HS-27A (cell line): ENCODE results near the gene HOMER3.

Experiments used
- DNase-seq: peaks from one replicate; pipeline ENCODE4 v3.0.0-alpha.2; 2012; ENCODE audit warnings: low read depth, missing footprints

Gene HOMER3

DNA sequence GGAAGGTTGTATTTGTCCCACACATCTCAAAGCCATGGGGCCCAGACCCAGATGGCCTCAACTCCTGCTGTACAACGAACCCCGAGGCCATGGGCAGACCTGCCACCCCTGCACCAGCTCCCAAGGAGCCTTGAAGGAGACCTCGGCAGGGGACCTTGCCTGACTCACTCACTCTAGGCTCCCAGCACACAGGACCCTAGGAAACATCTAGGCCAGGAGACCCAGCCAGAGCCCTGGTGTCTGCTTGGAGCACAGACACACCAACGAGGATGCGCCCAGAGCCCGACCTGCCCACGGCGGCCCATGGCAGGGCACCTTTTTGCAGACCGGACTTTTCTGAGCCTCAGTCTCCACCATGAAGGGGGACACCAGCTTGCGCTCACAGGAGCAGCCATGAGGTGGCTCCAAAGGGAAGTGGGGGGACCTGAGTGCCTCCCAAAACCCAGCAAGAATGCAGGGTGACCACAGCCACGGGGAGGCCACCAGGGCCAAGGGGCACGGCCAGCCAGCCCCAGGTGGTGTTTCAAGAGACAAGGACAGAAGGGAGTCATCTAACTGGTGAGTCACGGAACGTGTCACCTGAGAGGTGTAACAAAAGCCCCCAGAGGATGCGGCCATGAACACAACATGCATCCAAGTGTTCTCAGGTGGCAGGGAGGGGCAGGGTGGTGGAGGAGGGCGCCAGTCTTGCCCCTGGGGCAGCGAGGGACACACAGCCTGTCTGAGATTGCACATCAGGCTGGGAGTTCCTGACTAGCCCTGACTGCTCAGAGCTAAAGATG, 40.1 kb downstream of the HOMER3 start:
- no peak for DNase-seq

- DNase-seq: no peak
Measured at GRCh38 chr19:18899624-18900560, 41.1 kb downstream of the HOMER3 start.

DNA sequence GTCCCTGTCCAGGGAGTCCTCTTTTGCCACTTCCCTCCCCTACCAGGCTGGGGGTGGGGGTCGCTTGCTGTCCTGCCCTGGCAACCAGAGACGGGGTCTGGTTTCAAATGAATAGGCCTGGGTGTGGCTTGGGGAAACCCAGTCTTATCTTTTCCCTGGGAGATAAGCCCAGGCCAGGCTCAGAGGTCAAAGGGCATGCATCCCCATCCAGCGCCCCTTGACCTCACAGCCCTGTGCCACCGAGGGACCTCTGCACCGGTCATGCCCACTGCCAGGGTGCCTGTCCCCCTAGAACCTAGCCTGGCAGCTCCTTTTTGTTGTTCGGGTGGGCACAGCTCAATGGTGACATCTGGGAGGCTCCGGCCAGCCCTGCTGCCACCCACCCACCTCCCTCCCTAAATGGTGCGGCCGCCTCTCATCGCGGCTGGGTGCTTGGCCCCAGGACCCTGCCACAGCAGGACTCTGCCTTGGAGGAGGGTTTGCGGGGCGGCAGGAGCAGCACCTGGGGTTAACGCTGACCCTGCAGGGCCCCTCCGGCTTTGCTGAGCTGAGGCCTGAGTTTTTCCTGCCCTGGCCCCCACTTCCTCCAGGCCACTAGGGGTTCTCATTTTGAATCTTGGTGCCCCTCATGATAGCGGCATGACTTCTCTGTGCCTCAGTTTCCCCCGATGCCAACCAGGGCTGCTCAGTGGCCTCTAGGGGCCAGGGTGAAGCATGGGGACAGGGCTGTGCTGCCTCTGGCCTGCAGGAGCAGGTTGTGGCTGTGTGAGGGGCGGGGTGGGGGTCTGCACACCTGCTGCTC, 42.2 kb downstream of the HOMER3 start:
- DNase-seq: no peak

GRCh38 chr19:18898081-18898606, 42.9 kb downstream of the HOMER3 start:
- DNase-seq: no peak

- DNase-seq: no peak
Measured at GRCh38 chr19:18897094-18898029, 43.7 kb downstream of the HOMER3 start.

- DNase-seq: no peak
Measured at GRCh38 chr19:18896421-18896841, 44.6 kb downstream of the HOMER3 start.

- DNase-seq: no peak
Measured at GRCh38 chr19:18895824-18896341, 45.1 kb downstream of the HOMER3 start, which contains the start of gene CERS1. Gene CERS1 (minus strand): TSS chr19:18896158. CDS start chr19:18896072, 86 bp downstream.

- no peak for DNase-seq
Measured at GRCh38 chr19:18895038-18895823, 45.8 kb downstream of the HOMER3 start.

GRCh38 chr19:18894254-18895037, 46.6 kb downstream of the HOMER3 start:
- DNase-seq: no peak

GRCh38 chr19:18893587-18894253, 47.3 kb downstream of the HOMER3 start:
- no peak for DNase-seq

DNA sequence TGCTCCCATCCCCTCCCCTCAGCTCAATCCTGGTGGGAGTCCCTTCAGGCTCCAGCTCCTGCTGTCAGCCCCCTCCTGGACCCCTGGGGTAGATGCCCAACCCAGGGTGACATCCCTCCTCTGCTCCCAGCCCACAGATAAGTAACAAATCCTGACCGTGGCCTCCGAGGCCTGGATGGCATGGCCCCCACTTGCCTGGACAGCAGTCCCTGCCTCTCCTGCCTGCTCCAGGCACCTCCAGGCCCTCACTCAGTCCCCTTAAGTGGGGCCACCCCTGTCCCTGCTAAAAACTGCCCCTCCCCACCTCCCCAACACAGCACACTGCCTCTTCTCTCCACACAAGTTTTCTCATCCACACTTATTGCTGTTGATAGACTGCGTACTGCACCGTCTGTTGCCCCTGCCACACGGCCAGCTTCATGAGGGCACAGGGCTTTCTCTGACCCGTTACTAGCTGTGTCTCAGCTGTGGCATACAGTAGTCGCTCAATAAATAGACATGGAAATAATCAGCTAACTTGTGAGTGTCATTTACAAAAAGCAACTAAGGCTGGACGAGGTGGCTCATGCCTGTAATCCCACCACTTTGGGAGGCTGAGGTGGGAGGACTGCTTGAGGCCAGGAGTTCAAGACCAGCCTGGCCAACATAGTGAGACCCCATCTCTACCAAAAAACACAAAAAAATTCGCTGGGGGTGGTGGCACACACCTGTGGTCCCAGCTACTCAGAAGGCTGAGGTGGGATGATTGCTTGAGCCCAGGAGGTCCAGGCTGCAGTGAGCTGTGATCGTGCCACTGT, 50.9 kb downstream of the HOMER3 start:
- no peak for DNase-seq

- no peak for DNase-seq
Measured at GRCh38 chr19:18886972-18887371, 54.0 kb downstream of the HOMER3 start.

GRCh38 chr19:18883526-18884304, 57.3 kb downstream of the HOMER3 start:
- no peak for DNase-seq

DNA sequence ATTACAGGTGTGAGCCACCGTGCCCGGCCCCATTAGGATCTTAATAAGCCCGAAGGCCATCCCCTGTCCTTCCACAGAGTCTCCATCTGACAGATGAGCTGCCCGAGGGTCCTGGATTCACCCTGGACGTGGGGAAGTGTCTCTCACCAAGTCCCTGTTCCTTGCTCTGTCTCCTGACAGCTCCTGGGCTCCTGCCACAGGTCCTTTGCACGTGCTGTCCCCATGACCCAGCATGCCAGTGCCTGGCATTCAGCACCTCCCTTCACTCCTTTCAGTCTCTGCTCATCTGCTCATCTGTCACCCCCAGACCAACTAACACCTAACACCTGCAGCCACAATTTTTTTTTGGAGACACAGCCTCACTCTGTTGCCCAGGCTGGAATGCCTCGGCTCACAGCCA, 59.5 kb downstream of the HOMER3 start:
- no peak for DNase-seq

- no peak for DNase-seq
Measured at GRCh38 chr19:18879579-18880373, 61.2 kb downstream of the HOMER3 start.
